ENCODE data around the gene METTL8. TPM values are rescaled to one million over a fixed set of nuclear protein-coding genes. Genes with fewer than 3 reads are reported as not detected.

Gene METTL8
- total RNA-seq, 1 donor = 23.9 TPM

- Histone ChIP-seq H3K27me3 (ENCODE audit: insufficient read depth, low read length) (no peaks in the 10 kb centered on the region), H3K4me1 (ENCODE audit: insufficient read depth, low read length) (peaks cover 22% of the 10 kb centered on the region), H3K4me3 (ENCODE audit: insufficient read depth, low read length) (no peak overlapping the region), H3K36me3 (ENCODE audit: insufficient read depth, low read length) (no peaks in the 10 kb centered on the region), H2AFZ (ENCODE audit: low read length) (no peak overlapping the region), H3K79me2 (ENCODE audit: insufficient read depth, low read length) (peaks cover 17% of the 10 kb centered on the region), H3K27ac (ENCODE audit: low read depth, low read length) (no peak overlapping the region), H4K20me1 (ENCODE audit: insufficient read depth, low read length) (no peaks in the 10 kb centered on the region), H3K4me2 (ENCODE audit: insufficient read depth, low read length) (no peak overlapping the region), H3K9me3 (ENCODE audit: low read depth, low read length) (no peaks in the 10 kb centered on the region)
- DNase-seq (ENCODE audit: insufficient read length, low spot score, missing footprints) = no peak
- TF ChIP-seq, protein P1, sequence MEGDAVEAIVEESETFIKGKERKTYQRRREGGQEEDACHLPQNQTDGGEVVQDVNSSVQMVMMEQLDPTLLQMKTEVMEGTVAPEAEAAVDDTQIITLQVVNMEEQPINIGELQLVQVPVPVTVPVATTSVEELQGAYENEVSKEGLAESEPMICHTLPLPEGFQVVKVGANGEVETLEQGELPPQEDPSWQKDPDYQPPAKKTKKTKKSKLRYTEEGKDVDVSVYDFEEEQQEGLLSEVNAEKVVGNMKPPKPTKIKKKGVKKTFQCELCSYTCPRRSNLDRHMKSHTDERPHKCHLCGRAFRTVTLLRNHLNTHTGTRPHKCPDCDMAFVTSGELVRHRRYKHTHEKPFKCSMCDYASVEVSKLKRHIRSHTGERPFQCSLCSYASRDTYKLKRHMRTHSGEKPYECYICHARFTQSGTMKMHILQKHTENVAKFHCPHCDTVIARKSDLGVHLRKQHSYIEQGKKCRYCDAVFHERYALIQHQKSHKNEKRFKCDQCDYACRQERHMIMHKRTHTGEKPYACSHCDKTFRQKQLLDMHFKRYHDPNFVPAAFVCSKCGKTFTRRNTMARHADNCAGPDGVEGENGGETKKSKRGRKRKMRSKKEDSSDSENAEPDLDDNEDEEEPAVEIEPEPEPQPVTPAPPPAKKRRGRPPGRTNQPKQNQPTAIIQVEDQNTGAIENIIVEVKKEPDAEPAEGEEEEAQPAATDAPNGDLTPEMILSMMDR (IDR thresholded peaks at IDR 0.05; ENCODE audit: extremely low read depth, low read depth, low read length) = no peak
These were observed 31.8 kb downstream of the METTL8 start for GRCh38 chr2:171401947-171402346.

DNA sequence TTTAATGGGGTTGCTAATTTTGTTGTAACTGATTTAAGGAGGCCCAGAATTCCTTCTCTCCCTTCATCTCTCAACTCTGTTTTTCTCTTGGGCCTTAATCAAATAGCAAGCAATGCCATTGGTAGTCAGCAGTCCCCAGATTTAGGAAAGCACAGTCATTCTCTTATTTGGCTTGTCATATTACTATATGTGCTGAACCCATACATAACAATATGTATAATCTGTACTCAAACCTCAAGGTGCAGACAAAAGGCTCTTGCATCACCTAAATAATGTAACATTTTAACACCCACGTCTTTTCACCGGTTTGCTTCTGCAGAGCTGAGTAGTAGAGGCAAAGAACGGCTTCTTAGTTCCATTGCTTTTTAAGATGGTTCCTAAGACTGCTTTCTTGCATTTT, 33.4 kb downstream of the METTL8 start:
- Histone ChIP-seq H4K20me1 (ENCODE audit: insufficient read depth, low read length) (no peaks in the 10 kb centered on the region), H3K27me3 (ENCODE audit: insufficient read depth, low read length) (no peaks in the 10 kb centered on the region), H3K4me2 (ENCODE audit: insufficient read depth, low read length) (no peak overlapping the region), H3K79me2 (ENCODE audit: insufficient read depth, low read length) (peaks cover 12% of the 10 kb centered on the region), H3K27ac (ENCODE audit: low read depth, low read length) (no peak overlapping the region), H3K4me1 (ENCODE audit: insufficient read depth, low read length) (peaks cover 22% of the 10 kb centered on the region), H2AFZ (ENCODE audit: low read length) (no peak overlapping the region), H3K9me3 (ENCODE audit: low read depth, low read length) (no peaks in the 10 kb centered on the region), H3K36me3 (ENCODE audit: insufficient read depth, low read length) (no peaks in the 10 kb centered on the region), H3K4me3 (ENCODE audit: insufficient read depth, low read length) (no peak overlapping the region)
- TF ChIP-seq, protein P1 (IDR thresholded peaks at IDR 0.05; ENCODE audit: extremely low read depth, low read depth, low read length) = no peak
- no peak for DNase-seq (ENCODE audit: insufficient read length, low spot score, missing footprints)

GRCh38 chr2:171399292-171399691, 34.5 kb downstream of the METTL8 start:
- Histone ChIP-seq H3K79me2 (ENCODE audit: insufficient read depth, low read length) (peaks cover 12% of the 10 kb centered on the region), H3K27ac (ENCODE audit: low read depth, low read length) (no peak overlapping the region), H3K4me1 (ENCODE audit: insufficient read depth, low read length) (peaks cover 16% of the 10 kb centered on the region), H2AFZ (ENCODE audit: low read length) (no peak overlapping the region), H4K20me1 (ENCODE audit: insufficient read depth, low read length) (no peaks in the 10 kb centered on the region), H3K36me3 (ENCODE audit: insufficient read depth, low read length) (no peaks in the 10 kb centered on the region), H3K4me2 (ENCODE audit: insufficient read depth, low read length) (no peak overlapping the region), H3K9me3 (ENCODE audit: low read depth, low read length) (no peaks in the 10 kb centered on the region), H3K4me3 (ENCODE audit: insufficient read depth, low read length) (no peak overlapping the region), H3K27me3 (ENCODE audit: insufficient read depth, low read length) (no peaks in the 10 kb centered on the region)
- TF ChIP-seq, protein P1 (IDR thresholded peaks at IDR 0.05; ENCODE audit: extremely low read depth, low read depth, low read length) = no peak
- no peak for DNase-seq (ENCODE audit: insufficient read length, low spot score, missing footprints)

DNA sequence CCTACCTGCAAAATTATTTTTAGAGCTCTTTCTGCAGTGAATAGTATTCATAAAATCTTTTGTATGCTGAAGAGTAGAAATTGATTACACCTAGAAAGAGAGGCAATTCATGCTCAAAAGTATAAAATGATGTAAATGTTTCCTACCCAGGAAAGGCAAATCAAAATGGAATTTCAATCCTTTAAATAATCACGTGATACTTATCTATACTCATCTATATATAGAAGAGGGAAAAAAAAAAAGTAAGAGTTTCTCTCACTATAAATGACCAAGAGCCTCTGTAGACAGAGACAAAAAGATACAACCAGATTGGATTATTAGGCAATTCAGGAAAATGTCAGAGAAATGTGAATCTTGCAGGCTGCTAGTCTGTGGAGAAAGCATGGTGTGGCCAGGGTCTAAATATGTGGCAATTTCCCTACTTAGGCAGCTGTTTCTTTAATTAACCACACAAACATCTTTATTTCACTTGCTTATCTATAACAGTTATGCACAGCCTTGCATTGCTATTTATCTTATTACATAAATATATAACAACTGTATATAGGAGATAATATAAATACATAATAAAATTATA, 39.5 kb downstream of the METTL8 start:
- no peaks in the 10 kb centered on the region for H3K9me3 ChIP-seq (ENCODE audit: low read depth, low read length)
- no peak for DNase-seq (ENCODE audit: insufficient read length, low spot score, missing footprints)
- H3K79me2 ChIP-seq (ENCODE audit: insufficient read depth, low read length) = no peaks in the 10 kb centered on the region
- H3K27ac ChIP-seq (ENCODE audit: low read depth, low read length) = no peak overlapping the region
- peaks cover 22% of the 10 kb centered on the region for H3K4me1 ChIP-seq (ENCODE audit: insufficient read depth, low read length)
- no peak overlapping the region for H3K4me2 ChIP-seq (ENCODE audit: insufficient read depth, low read length)
- H2AFZ ChIP-seq (ENCODE audit: low read length) = no peak overlapping the region
- TF ChIP-seq, protein P1 (IDR thresholded peaks at IDR 0.05; ENCODE audit: extremely low read depth, low read depth, low read length) = no peak
- H3K36me3 ChIP-seq (ENCODE audit: insufficient read depth, low read length) = no peaks in the 10 kb centered on the region
- H4K20me1 ChIP-seq (ENCODE audit: insufficient read depth, low read length) = no peaks in the 10 kb centered on the region
- no peak overlapping the region for H3K4me3 ChIP-seq (ENCODE audit: insufficient read depth, low read length)
- no peaks in the 10 kb centered on the region for H3K27me3 ChIP-seq (ENCODE audit: insufficient read depth, low read length)
